Naive thymus-derived CD4-positive, alpha-beta T cell (primary cell): ENCODE data around the gene C17orf50. TPM values are rescaled to one million over a fixed set of nuclear protein-coding genes. Genes with fewer than 3 reads are reported as not detected.

Experiments
- ATAC-seq: fragments of 150-1000 bp; cut with Tn5 transposase; 2 replicates; pipeline ENCODE4 v1.10.0; 2021; ENCODE audit warnings: mild to moderate bottlenecking, moderate library complexity
- CTCF ChIA-PET: fragments of 350-600 bp; sonication (Branson Sonifier 250); formaldehyde crosslinking; loops from one replicate; lab custom pipeline; 2021; ENCODE audit warnings: antibody characterized with exemption; lab: Charles Lee
- POLR2A ChIA-PET: fragments of 350-600 bp; sonication (Branson Sonifier 250); formaldehyde crosslinking; loops from one replicate; lab custom pipeline; 2021; ENCODE audit warnings: antibody characterized with exemption, inconsistent platforms; lab: Charles Lee
- DNase-seq, 9 donors: peaks; one replicate each; pipeline versions ENCODE4 v3.0.0 to v3.0.0-alpha.2; 2020 to 2022; ENCODE audit warnings: mixed read lengths in 1 of 9
- H3K27ac ChIP-seq: one replicate; pipeline ENCODE4 v1.7.0; 2013; ENCODE audit warnings: mild to moderate bottlenecking, low read depth, low read length, moderate library complexity
- H3K27me3 ChIP-seq, 2 donors: one replicate each; pipeline ENCODE4 v1.7.0; 2013; ENCODE audit warnings: low read length in 2 of 2, mild to moderate bottlenecking in 2 of 2, moderate library complexity in 2 of 2; ENCODE audit not compliant: control insufficient read depth in 2 of 2, insufficient read depth in 2 of 2
- H3K36me3 ChIP-seq, 3 experiments: 1 replicate in 2 of 3; 2 replicates in 1 of 3; pipeline ENCODE4 v1.7.0; 2013; ENCODE audit warnings: low read length in 3 of 3, mild to moderate bottlenecking in 3 of 3, moderate library complexity in 1 of 3; ENCODE audit not compliant: insufficient read depth in 3 of 3, control insufficient read depth in 2 of 3
- H3K4me1 ChIP-seq, 2 donors: one replicate each; pipeline ENCODE4 v1.7.0; 2013; ENCODE audit warnings: low read length in 2 of 2, mild to moderate bottlenecking in 2 of 2, moderate library complexity in 1 of 2; ENCODE audit not compliant: control insufficient read depth in 2 of 2, insufficient read depth in 2 of 2
- H3K4me3 ChIP-seq: 2 replicates; pipeline ENCODE4 v1.7.0; 2013; ENCODE audit warnings: mild to moderate bottlenecking, low read length
- H3K9me3 ChIP-seq, 3 experiments: 1 replicate in 2 of 3; 2 replicates in 1 of 3; pipeline ENCODE4 v1.7.0; 2013; ENCODE audit warnings: low read length in 3 of 3; ENCODE audit not compliant: control insufficient read depth in 2 of 3
- H3K27ac Mint-ChIP-seq, 9 donors: one replicate each; pipeline ENCODE4 v1.8.0; 2020 to 2022; ENCODE audit warnings: mixed read lengths in 9 of 9, mild to moderate bottlenecking in 8 of 9, moderate library complexity in 5 of 9, inconsistent platforms in 2 of 9
- H3K27me3 Mint-ChIP-seq, 5 donors: one replicate each; pipeline ENCODE4 v1.8.0; 2021 to 2022; ENCODE audit warnings: mixed read lengths in 5 of 5, mild to moderate bottlenecking in 1 of 5
- H3K36me3 Mint-ChIP-seq, 5 donors: one replicate each; pipeline ENCODE4 v1.8.0; 2020 to 2022; ENCODE audit warnings: mixed read lengths in 5 of 5, mild to moderate bottlenecking in 3 of 5, inconsistent platforms in 1 of 5
- H3K4me1 Mint-ChIP-seq, 7 donors: one replicate each; pipeline ENCODE4 v1.8.0; 2020 to 2022; ENCODE audit warnings: mixed read lengths in 7 of 7, mild to moderate bottlenecking in 3 of 7, inconsistent platforms in 1 of 7
- H3K4me3 Mint-ChIP-seq, 10 donors: one replicate each; pipeline ENCODE4 v1.8.0; 2020 to 2022; ENCODE audit warnings: mild to moderate bottlenecking in 10 of 10, mixed read lengths in 10 of 10, moderate library complexity in 6 of 10, inconsistent platforms in 2 of 10
- H3K9me3 Mint-ChIP-seq, 11 donors: one replicate each; pipeline ENCODE4 v1.8.0; 2020 to 2022; ENCODE audit warnings: mixed read lengths in 11 of 11, mild to moderate bottlenecking in 4 of 11, inconsistent platforms in 1 of 11, moderate library complexity in 1 of 11
- intact Hi-C, 2 donors: fragments of 100-400 bp; cut with micrococcal nuclease; formaldehyde crosslinking; loops; one replicate each; pipeline ENCODE4 v1.15.1; 2023
- polyA plus RNA-seq, 2 donors: library from polyadenylated mRNA; unstranded; fragments of 300-500 nt; fragmentation: Illumina TruSeq; gene quantifications; one replicate each; pipeline ENCODE4 v1.2.3, GENCODE V29; 2021
- total RNA-seq, 6 experiments: library from RNA in 5 of 6; stranded (reverse) in 5 of 6; gene quantifications; 1 replicate in 5 of 6; 2 replicates in 1 of 6; pipeline ENCODE4 v1.2.3 and lab custom pipeline; 2021 to 2026

C17orf50 gene
- total and polyA plus RNA-seq, 7 experiments from 2014 or later = 0.27 TPM; not detected in 6

- DNase-seq = no peak
- no peaks in the 10 kb centered on the region for H3K4me1 ChIP-seq
- H3K4me3 Mint-ChIP-seq = no peak overlapping the region
- H3K4me1 Mint-ChIP-seq = peaks cover 0 to 5% (median 3%) of the 10 kb centered on the region in 7 donors
- H3K36me3 ChIP-seq = no peaks in the 10 kb centered on the region
- H3K27me3 ChIP-seq = no peaks in the 10 kb centered on the region
- no peak for ATAC-seq
- H3K27ac ChIP-seq = no peak overlapping the region
- no peak overlapping the region for H3K27ac Mint-ChIP-seq
- POLR2A ChIA-PET = interaction anchor here (2.7 kb wide), 1 partner anchor 33 kb away, joined by 6 read pairs; the partner anchor contains the start of gene TAF15
- intact Hi-C loops = no loop called here
- H3K4me3 ChIP-seq = no peak overlapping the region
- peaks cover 0 to 31% (median 0%) of the 10 kb centered on the region in 5 donors for H3K27me3 Mint-ChIP-seq
- CTCF ChIA-PET = interaction anchor here (1.2 kb wide), 1 partner anchor 11 kb away, joined by 6 read pairs; no protein-coding TSS in a partner anchor
- H3K36me3 Mint-ChIP-seq = peaks cover 0 to 7% (median 0%) of the 10 kb centered on the region in 5 donors
- H3K9me3 Mint-ChIP-seq = no peaks in the 10 kb centered on the region
- no peaks in the 10 kb centered on the region for H3K9me3 ChIP-seq
Measured at GRCh38 chr17:35775583-35775982, 14.9 kb downstream of the C17orf50 start.

- POLR2A ChIA-PET = no interaction called here
- DNase-seq = no peak
- Histone ChIP-seq H3K36me3 (peaks cover 0 to 3% (median 0%) of the 10 kb centered on the region in 3 experiments), H3K4me1 (no peaks in the 10 kb centered on the region), H3K4me3 (no peak overlapping the region), H3K9me3 (no peaks in the 10 kb centered on the region), H3K27ac (no peak overlapping the region), H3K27me3 (no peaks in the 10 kb centered on the region)
- H3K9me3 Mint-ChIP-seq = no peaks in the 10 kb centered on the region
- CTCF ChIA-PET = interaction anchor here (2.8 kb wide), 1 partner anchor 15 kb away, joined by 13 read pairs; no protein-coding TSS in a partner anchor
- H3K27ac Mint-ChIP-seq = no peak overlapping the region
- H3K4me1 Mint-ChIP-seq = peaks cover 0 to 3% (median 0%) of the 10 kb centered on the region in 7 donors
- no peak for ATAC-seq
- no peak overlapping the region for H3K4me3 Mint-ChIP-seq
- peaks cover 0 to 27% (median 5%) of the 10 kb centered on the region in 5 donors for H3K27me3 Mint-ChIP-seq
- intact Hi-C loops = no loop called here
- H3K36me3 Mint-ChIP-seq = peaks cover 0 to 14% (median 0%) of the 10 kb centered on the region in 5 donors
Measured at GRCh38 chr17:35778641-35779196, 18.0 kb downstream of the C17orf50 start.

DNA sequence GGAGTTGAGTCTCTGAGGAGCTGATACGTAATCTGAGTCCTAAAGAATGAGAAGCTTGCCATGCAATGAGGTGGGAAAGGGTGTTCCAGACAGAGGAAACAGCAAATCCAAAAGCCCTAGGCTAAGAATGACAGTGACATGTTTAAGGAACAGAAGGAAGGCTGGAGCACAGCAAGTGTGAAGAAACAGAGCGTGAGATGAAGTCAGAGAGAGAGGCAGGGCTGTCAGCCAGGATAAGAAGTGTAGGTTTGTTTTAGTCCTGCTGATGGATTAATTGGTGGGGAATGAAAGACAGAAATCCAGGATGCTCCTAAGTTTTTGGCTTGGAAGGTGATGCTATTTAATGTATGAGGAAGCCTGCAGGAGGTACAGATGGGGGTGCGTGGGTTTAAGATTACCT lies 20.3 kb downstream of the C17orf50 start:
- intact Hi-C loops = no loop called here
- Histone ChIP-seq H3K27ac (no peak overlapping the region), H3K4me3 (no peak overlapping the region), H3K27me3 (no peaks in the 10 kb centered on the region), H3K36me3 (peaks cover 0 to 3% (median 0%) of the 10 kb centered on the region in 3 experiments), H3K4me1 (no peaks in the 10 kb centered on the region), H3K9me3 (no peaks in the 10 kb centered on the region)
- ChIA-PET CTCF (interaction anchor here (1.1 to 2.8 kb wide), 2 partner anchors 15 to 17 kb away, joined by 3 to 13 read pairs; partner anchors contain the start of gene MMP28), POLR2A (no interaction called here)
- DNase-seq (no peak), ATAC-seq (no peak)
- no peak overlapping the region for H3K4me3 Mint-ChIP-seq
- H3K9me3 Mint-ChIP-seq = no peaks in the 10 kb centered on the region
- no peaks in the 10 kb centered on the region for H3K4me1 Mint-ChIP-seq
- H3K27me3 Mint-ChIP-seq = peaks cover 0 to 21% (median 4%) of the 10 kb centered on the region in 5 donors
- peak overlapping the region in 1 of 9 donors; percentile 42 for H3K27ac Mint-ChIP-seq
- H3K36me3 Mint-ChIP-seq = peaks cover 0 to 14% (median 0%) of the 10 kb centered on the region in 5 donors

DNA sequence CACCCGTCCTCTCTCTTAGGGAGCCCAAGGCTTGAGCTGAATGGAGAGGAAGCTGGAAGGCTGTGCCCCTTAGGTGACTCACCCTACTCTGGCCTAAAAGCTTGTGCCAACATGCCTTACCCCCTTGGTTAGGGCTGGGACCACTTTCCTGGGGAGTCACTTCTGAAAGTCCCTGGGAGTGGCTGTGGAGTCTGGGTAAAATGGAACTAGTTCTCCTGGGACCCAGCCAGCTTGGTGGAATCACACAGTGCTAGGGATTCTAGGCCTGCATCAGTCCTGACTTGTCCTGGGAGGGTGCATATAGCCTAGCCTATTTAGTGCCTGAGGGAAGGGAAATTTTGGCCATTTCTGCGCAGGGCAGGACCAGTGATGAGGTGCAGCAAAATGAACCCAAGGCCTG lies 24.2 kb downstream of the C17orf50 start:
- ATAC-seq (no peak), DNase-seq (no peak)
- no peaks in the 10 kb centered on the region for H3K9me3 Mint-ChIP-seq
- no peak overlapping the region for H3K4me3 Mint-ChIP-seq
- H3K27me3 ChIP-seq = no peaks in the 10 kb centered on the region
- intact Hi-C loops = no loop called here
- CTCF ChIA-PET = interaction anchor here (0.5 to 1.4 kb wide), 4 partner anchors 15 to 858 kb away, joined by 3 to 5 read pairs (median 4); no protein-coding TSS in a partner anchor
- H3K4me1 ChIP-seq = peaks cover 0 to 14% of the 10 kb centered on the region in 2 donors
- POLR2A ChIA-PET = interaction anchor here (1.8 kb wide), 1 partner anchor 9 kb away, joined by 4 read pairs; no protein-coding TSS in a partner anchor
- no peak overlapping the region for H3K27ac ChIP-seq
- H3K27me3 Mint-ChIP-seq = peaks cover 0 to 38% (median 0%) of the 10 kb centered on the region in 5 donors
- peaks cover 0 to 32% (median 24%) of the 10 kb centered on the region in 7 donors for H3K4me1 Mint-ChIP-seq
- H3K36me3 Mint-ChIP-seq = peaks cover 0 to 6% (median 0%) of the 10 kb centered on the region in 5 donors
- peaks cover 0 to 3% (median 0%) of the 10 kb centered on the region in 3 experiments for H3K36me3 ChIP-seq
- H3K27ac Mint-ChIP-seq = no peak overlapping the region
- H3K4me3 ChIP-seq = no peak overlapping the region
- H3K9me3 ChIP-seq = no peaks in the 10 kb centered on the region

DNA sequence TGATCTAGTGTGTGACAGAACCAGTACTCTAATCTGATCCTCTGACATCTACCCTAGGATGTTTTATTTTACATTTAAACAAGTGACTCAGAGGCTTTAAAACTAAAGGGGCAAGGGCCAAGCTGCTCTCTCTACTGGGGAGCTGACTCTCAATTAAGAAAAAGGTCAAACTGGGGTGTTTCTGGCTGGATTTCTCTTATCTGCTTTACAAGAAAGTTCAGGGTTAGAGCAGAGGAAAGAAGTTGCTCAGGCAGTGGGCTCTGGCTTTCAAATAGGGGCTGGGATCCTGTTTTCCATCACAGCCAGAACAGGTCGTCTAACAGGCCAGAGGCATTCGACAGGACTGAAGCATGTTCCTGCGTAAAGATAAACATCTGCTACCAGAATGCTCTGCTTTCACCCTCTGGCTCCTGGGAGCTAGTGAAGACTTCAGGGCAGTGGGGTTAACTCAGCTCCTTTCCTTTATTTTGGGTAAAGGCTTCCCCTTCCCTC lies 26.3 kb downstream of the C17orf50 start:
- H3K27ac ChIP-seq = no peak overlapping the region
- H3K27me3 Mint-ChIP-seq = peaks cover 0 to 50% (median under 1%) of the 10 kb centered on the region in 5 donors
- no peaks in the 10 kb centered on the region for H3K9me3 ChIP-seq
- DNase-seq (no peak), ATAC-seq (no peak)
- H3K4me1 ChIP-seq = peaks cover 0 to 22% of the 10 kb centered on the region in 2 donors
- CTCF ChIA-PET = interaction anchor here (3.7 kb wide), 1 partner anchor 23 kb away, joined by 23 read pairs; no protein-coding TSS in a partner anchor
- POLR2A ChIA-PET = interaction anchor here (0.6 to 1.0 kb wide), 3 partner anchors 10 to 941 kb away, joined by 3 to 4 read pairs (median 3); no protein-coding TSS in a partner anchor
- H3K27me3 ChIP-seq = no peaks in the 10 kb centered on the region
- H3K36me3 ChIP-seq = no peaks in the 10 kb centered on the region
- no peak overlapping the region for H3K4me3 ChIP-seq
- no peak overlapping the region for H3K4me3 Mint-ChIP-seq
- peak overlapping the region in 2 of 9 donors; percentile 18 to 42 for H3K27ac Mint-ChIP-seq
- no peaks in the 10 kb centered on the region for H3K9me3 Mint-ChIP-seq
- peaks cover 0 to 52% (median 29%) of the 10 kb centered on the region in 7 donors for H3K4me1 Mint-ChIP-seq
- intact Hi-C loops = no loop called here
- H3K36me3 Mint-ChIP-seq = no peaks in the 10 kb centered on the region

GRCh38 chr17:35788477-35789368 lies 28.0 kb downstream of the C17orf50 start:
- no peak overlapping the region for H3K4me3 ChIP-seq
- H3K27me3 ChIP-seq = no peaks in the 10 kb centered on the region
- no peaks in the 10 kb centered on the region for H3K36me3 ChIP-seq
- ChIA-PET CTCF (interaction anchor here (0.9 to 3.7 kb wide), 5 partner anchors 9 to 24 kb away, joined by 3 to 23 read pairs (median 5); partner anchors contain the start of gene TAF15), POLR2A (interaction anchor here (0.8 to 1.8 kb wide), 3 partner anchors 8 to 25 kb away, joined by 3 to 4 read pairs (median 3); no protein-coding TSS in a partner anchor)
- H3K27me3 Mint-ChIP-seq = peaks cover 0 to 62% (median 7%) of the 10 kb centered on the region in 5 donors
- ATAC-seq = no peak
- H3K9me3 Mint-ChIP-seq = no peaks in the 10 kb centered on the region
- H3K4me1 Mint-ChIP-seq = peaks cover 2 to 69% (median 46%) of the 10 kb centered on the region in 7 donors
- H3K27ac ChIP-seq = peak overlapping the region; percentile 37
- no peaks in the 10 kb centered on the region for H3K36me3 Mint-ChIP-seq
- no peak for DNase-seq
- peak overlapping the region in 9 of 10 donors; percentile 30 to 78 (median 58) for H3K4me3 Mint-ChIP-seq
- peak overlapping the region in 8 of 9 donors; percentile 3 to 84 (median 66) for H3K27ac Mint-ChIP-seq
- H3K9me3 ChIP-seq = no peaks in the 10 kb centered on the region
- peaks cover 0 to 29% of the 10 kb centered on the region in 2 donors for H3K4me1 ChIP-seq
- intact Hi-C loops = loop anchor here in 1 of 2 donors (2.0 kb wide), 1 partner anchor 16 kb away; no protein-coding TSS in a partner anchor
